ENCODE data around the gene SH2D6. TPM values are rescaled to one million over a fixed set of nuclear protein-coding genes. Genes with fewer than 3 reads are reported as not detected.

SH2D6 gene
- total and polyA plus RNA-seq, 2 of the 8 experiments (the other 6 are each of a cell fraction or from before 2014, with no cell fraction given), result 0.42 TPM; not detected in 1

GRCh38 chr2:85430752-85431569, 12.4 kb downstream of the SH2D6 start (continued):
- no peak for TF ChIP-seq CTCF (IDR thresholded peaks at IDR 0.05; ENCODE audit: control extremely low read depth in 1 of 3, insufficient read depth in 1 of 3, low read depth in 1 of 3, low read length in 3 of 3)
- TF ChIP-seq TCF12 (IDR thresholded peaks at IDR 0.05; ENCODE audit: low read depth, low read length), result 0 out of 2 replicates have a peak, but pooled peaks have one; percentile 2
- TF ChIP-seq PHF8 (conservative IDR thresholded peaks at IDR 0.05; ENCODE audit: low read depth, low read length), result no peak
- TF ChIP-seq KDM5A (IDR thresholded peaks at IDR 0.05; ENCODE audit: low read length), result no peak
- TF ChIP-seq CBX5 (IDR thresholded peaks at IDR 0.05; ENCODE audit: low read depth, low read length), result no peak

Measured in H1 (cell line).